MM.1S (cell line): ENCODE results near the gene PRDM11.

Experiments used
- EZH2 ChIP-seq: fragments of 300-600 bp; sonication (generic); optimal IDR thresholded peaks from 2 replicates; pipeline ENCODE3; 2017; ENCODE audit warnings: low read depth, mild to moderate bottlenecking, antibody characterized with exemption, low read length, mixed read lengths
- EZH2phosphoT487 ChIP-seq: fragments of 300-600 bp; sonication (generic); IDR thresholded peaks from 2 replicates; pipeline ENCODE4 v1.6.1; 2018; ENCODE audit warnings: antibody characterized with exemption, low read length
- TF ChIP-seq, protein P1 (sequence below): fragments of 300-600 bp; sonication (generic); IDR thresholded peaks from 2 replicates; pipeline ENCODE4 v1.5.1; 2016; ENCODE audit warnings: antibody characterized with exemption, low read length, mixed read lengths

DNA sequence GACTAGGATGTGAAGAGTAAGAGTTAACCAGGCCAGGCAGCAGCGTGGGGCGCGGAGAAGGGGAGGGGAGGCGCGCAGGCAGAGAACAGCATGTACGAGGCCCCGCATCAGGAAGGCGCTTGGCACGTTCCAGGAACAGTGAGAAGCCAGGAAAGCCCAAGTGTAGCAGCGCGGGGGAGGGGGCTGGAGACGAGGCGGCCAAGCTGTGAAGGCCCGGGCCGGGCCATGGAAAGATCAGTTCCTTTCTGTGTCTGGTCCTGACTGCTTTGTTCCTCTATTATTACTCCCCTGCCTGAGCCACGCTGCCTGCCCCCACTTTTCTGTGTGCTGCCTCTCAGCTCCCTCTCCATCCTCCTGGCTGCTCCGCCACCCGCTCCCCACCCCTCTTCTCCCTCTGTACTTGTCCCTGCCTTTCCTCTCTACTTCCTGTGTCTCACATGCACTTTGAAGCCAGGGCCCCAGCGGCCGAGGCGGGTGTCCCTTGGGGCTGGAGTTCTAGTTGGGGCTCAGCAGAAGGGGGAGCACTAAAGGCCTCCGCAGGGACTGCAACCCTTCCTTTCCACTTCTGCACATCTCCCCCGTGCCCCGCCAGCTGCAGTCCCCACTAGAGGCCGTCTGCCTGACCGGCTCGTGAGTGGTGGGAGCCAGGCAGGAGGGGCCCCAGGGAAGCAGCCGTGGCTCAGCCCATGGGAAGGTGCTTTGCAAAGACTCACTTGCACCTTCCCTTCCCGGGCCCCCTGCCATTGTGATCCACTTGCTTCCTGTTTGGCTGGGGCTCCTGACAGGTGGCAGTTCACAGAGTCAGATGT, 63.7 kb downstream of the PRDM11 start:
- TF ChIP-seq, protein P1, sequence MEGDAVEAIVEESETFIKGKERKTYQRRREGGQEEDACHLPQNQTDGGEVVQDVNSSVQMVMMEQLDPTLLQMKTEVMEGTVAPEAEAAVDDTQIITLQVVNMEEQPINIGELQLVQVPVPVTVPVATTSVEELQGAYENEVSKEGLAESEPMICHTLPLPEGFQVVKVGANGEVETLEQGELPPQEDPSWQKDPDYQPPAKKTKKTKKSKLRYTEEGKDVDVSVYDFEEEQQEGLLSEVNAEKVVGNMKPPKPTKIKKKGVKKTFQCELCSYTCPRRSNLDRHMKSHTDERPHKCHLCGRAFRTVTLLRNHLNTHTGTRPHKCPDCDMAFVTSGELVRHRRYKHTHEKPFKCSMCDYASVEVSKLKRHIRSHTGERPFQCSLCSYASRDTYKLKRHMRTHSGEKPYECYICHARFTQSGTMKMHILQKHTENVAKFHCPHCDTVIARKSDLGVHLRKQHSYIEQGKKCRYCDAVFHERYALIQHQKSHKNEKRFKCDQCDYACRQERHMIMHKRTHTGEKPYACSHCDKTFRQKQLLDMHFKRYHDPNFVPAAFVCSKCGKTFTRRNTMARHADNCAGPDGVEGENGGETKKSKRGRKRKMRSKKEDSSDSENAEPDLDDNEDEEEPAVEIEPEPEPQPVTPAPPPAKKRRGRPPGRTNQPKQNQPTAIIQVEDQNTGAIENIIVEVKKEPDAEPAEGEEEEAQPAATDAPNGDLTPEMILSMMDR = no peak
- TF ChIP-seq EZH2phosphoT487 (no peak), EZH2 (no peak)
